Fibroblast of upper back skin (primary cell): ENCODE results near the gene INKA2.
A peak's percentile ranks its signal among the peaks of the same experiment; 100 is the strongest.
"Not testable (repeated sequence)": the region's sequence is repeated elsewhere in the genome, so short reads cannot be mapped to it uniquely, and the experiment has no call there.

Experiments used
- DNase-seq: peaks from one replicate; pipeline ENCODE4 v3.0.0-alpha.2; 2013

INKA2 gene

DNA sequence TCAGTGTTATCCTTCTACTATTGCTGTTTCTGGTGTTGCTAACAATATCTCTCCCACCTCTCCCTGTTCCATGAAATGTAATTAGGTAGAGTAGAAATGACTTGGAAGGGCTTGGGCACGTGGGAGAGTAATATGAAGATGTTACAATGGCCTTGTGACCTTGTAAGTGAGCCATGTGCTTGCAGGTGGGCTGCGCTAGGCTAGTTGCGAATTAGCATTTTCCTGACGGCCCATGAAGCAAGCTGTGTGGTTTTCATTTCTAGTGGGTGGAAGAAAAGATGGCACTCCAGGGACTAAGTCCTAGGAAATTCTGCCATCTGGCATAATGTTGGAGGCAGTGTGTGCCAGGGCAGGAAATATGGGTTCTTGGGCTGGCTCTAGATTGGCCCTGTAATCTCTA, 8.8 kb upstream of the INKA2 start:
- no peak for DNase-seq

DNA sequence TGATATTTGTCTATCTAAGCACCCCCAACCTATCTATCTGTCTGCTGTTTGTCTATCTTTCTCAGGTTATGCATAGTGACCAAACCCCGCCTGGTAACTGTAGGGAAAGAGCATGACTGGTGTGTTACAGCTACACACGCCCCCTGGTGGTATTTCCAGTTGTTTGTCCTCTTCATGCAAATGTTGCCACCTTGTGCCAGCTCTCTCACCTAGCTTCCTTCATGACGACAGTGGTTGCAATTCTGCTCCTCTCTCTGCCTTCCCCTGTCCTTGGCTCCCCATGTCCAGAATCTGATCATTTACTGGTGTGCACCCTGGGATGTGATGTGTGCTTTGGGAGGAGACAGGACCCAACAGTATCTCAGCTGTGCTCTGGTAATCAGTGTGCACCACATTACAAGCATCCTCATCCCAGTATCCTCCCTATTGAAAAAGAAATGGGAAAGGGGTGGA, 8.1 kb upstream of the INKA2 start:
- DNase-seq = peak; percentile 72

DNA sequence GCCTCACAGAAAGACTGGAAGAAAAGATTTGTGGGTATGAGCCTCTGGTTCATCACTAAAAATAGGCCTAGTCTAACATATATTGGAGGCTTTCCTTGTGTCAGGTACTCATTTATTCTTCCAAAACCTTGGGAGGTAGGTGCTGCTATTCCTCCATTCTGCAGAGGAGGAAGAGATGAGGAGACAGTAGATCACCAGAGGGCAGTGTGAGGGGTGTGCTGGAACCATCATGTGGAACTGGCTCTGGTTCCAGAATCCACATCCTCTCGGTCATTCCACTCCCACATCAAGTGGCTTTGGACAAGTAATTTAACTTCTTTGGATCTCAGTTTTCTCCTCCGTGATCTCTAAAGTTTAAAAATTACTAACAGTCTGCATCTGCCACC, 7.4 kb upstream of the INKA2 start:
- DNase-seq = no peak

GRCh38 chr1:111745675-111746613, 6.7 kb upstream of the INKA2 start:
- DNase-seq = no peak

DNA sequence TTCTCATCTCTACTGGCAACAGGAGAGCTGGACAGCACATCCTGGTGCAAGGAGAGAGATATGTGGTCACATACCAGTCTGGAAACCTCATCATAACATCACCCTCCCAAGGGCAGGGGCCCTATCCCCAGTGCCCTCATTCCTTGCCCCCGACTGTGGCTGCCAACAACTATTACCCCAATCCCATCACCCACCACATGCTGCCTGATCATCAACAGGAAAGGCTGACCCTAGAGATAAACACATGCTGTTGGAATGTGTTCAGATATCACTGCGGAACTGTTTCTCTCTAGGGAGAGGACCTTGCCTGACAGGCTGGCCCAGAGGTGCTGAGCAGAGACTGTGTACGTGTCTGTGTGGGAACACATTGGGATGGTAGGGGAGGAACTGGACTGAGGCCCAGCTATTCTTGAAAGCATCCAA, 4.5 kb upstream of the INKA2 start:
- peak; percentile 56 for DNase-seq

DNA sequence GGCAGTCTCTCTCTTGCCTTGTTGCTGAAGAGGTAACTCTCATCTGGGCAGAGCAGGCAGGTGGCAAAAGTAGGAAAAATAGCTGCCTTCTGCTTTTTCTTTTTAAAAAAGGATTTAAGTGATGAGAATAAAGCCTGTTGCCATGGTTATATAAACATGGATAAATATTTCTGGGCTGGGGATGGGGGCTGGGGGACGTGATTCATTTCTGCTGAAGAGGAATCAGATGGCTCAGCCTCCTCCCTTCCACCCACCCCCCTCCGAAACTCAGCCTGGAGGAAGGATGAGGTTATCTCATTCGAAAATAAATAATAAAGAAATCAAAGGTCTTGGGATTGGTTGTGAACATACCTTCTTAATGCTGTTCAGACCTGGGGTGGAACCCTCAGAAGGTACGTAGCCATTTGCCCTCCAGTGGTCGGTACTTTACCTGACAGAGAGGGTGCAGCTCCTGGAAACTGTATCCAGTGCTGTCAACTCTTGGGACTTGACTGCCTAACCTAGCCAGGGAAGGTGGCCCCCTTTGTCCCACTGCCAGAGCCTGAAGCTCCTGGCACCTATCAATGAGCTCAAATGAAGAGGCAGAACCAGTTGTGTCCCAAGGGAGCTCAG, 3.8 kb upstream of the INKA2 start:
- DNase-seq = peak; percentile 48

DNA sequence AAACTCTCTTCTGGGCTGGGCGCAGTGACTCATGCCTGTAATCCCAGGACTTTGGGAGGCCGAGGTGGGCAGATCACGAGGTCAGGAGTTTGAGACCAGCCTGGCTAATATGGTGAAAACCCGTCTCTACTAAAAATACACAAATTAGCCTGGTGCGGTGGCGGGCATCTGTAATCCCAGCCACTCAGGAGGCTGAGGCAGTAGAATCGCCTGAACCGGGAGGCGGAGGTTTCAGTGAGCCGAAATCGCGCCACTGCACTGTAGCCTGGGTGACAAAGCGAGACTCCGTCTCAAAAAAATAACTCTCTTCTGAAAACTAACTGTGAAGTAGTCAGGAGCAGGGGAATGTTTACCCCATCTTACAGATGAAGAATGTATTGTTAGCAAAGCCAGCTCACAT, 3.1 kb upstream of the INKA2 start:
- DNase-seq = not testable (repeated sequence)

- peak; percentile 57 for DNase-seq
These were observed 950 bp upstream of the INKA2 start for GRCh38 chr1:111739925-111740765.

DNA sequence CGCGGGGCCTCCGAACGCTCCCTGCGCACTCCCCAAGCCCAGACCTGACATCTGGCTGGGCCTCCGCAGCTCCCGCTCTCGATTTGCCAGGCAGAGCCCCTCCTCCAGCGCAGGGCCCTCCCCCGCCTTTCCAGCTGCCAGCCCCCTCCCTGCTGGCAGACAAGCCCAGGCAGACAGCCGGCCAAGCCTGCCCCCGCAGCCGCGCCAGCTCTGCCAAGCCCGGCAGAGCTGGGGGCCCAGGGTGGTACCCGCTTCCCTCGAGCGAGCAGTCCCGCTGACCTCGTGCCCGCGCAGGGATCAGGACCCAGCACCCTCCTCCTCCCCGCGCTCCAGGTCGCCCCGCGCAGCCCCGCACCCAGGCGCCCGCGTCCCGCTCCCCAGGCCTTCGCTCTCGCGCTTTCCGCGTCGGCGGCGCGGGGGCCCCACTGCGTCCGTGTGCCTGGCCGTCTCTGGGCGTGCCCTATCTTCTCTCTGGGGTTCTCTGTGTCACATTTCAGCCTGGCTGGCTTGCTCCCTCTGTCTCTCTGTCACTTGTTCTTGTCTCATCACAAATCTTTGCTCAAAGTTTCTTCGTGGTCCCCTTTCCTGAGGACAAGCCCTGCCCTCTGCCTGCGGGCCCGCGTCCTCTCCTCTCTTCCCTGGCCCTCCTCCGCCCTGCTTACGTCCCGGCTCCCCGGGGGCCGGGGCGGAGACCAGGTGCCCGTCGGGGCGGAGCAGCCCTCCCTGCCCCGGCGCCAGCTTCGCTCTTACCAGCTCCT, 580 bp downstream of the INKA2 start:
- DNase-seq = no peak

GRCh38 chr1:111738133-111738435, 1.1 kb downstream of the INKA2 start:
- no peak for DNase-seq

DNA sequence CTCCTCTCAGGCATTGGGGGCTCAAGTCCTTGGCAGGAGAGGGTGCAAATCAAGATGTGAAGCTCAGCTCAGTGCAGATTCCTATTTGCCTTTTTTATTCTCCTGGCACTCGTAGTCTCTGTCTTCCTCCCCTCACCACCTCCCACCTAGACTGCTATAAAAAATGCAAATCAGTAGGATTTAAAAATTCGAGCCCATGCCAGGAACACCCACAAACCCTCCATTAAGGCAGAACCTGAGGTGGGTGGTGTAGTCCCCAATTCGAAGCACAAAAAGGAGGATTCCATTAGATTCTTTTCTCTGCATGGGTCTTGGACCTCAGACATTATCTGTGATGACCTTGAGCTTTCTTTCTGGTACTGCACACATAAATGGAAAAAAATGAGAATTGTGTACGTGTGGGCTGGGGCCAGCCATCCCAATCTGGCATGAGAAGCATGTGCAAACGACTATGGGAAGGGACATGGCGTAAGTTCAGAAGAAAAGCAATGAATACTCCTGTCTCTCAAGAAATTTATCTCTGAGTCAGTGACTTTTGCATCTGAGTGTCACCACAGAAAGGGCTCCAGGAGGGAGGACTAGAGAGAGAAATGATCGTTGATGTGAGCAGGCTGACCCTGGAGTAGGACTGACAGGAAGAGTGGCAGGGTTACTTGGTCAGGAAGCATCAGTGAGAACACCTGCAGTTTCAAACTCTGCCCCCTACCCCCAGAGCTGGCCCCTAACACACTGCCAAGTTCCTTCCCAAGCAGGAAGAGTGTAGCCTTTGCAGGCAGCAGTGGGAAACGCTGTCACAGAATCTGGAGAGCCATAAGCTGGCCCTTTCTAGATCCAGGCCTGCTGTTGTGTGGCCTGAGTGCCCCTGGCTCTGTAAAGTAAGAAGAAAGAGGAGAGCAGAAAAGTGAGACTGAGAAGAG, 1.7 kb downstream of the INKA2 start:
- DNase-seq = peak; percentile 34

DNA sequence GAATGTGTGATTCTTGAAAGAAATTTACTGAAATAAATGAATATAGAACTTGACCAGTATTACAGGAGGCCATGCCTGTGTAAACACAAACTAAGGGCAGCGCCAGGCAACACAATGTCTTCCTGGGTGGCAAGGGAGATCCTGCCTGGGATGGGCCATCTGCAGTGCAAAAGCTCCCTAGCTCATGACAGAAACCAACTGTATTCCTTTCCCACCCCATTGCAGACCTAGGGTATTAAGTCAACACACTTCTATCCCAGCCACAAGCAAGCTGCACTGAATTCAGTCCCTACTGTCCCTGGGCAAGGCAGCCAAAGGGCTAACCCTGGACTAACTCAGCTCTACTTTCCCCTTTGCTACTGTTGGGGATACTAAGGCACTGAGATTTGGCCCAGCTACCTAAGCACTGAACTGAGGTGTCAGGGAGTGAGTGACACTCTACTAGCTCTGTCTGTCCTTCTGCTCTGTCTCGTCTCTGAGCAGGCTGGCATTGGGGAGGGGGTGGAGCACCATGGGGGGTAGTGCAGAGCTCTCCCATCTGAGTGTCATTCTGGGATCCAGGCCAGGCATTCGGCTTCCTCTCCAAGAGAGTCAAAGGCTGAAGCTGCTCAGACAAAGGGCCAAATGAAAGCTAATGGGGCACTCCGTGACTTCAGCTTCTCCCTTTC, 2.5 kb downstream of the INKA2 start:
- DNase-seq = peak; percentile 60

GRCh38 chr1:111735858-111736544, 3.2 kb downstream of the INKA2 start:
- DNase-seq = peak; percentile 41

- DNase-seq = peak; percentile 64
These were observed 3.9 kb downstream of the INKA2 start for GRCh38 chr1:111735321-111735720.

DNA sequence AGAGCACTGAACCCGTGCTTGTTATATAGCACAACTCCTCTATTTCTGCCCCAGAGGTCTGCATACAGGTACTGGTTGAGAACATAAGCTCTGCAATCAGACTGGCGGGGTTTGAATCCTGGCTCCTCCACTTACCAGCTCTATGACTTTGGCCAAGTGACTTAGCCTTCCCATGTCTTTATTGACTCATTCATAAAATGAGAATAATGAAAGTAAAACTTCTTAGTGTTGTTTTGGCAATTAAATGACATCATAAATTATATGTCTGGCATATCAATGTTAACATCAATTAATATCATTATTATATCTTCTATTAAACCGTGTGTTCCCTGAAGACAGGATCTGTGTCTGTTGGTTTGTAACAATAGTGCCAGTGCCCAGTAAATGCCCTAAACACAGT, 4.3 kb downstream of the INKA2 start:
- no peak for DNase-seq

GRCh38 chr1:111734426-111734825, 4.8 kb downstream of the INKA2 start:
- no peak for DNase-seq

- DNase-seq = no peak
These were observed 5.2 kb downstream of the INKA2 start for GRCh38 chr1:111733992-111734341.

GRCh38 chr1:111733183-111733991, 5.8 kb downstream of the INKA2 start:
- DNase-seq = peak; percentile 78

DNA sequence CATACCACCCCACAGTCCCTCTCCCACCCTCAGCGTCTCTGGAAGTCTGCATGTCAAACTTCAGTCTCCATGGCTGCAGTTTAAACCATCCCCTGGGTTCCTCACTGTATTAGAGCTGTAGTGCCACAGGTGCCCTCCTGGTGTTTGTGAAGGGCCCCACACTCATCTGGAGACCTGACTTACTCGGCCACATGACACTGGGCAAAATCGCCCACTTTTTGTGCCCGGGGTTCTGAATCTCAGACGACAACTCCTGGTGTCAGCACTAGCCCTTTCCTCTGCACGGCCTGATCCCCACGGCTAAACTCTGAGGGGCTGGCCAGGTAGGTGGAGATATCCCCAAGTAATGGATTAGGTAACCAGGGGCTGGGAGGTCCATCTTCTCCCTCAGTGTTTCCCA, 6.5 kb downstream of the INKA2 start:
- DNase-seq = no peak

DNA sequence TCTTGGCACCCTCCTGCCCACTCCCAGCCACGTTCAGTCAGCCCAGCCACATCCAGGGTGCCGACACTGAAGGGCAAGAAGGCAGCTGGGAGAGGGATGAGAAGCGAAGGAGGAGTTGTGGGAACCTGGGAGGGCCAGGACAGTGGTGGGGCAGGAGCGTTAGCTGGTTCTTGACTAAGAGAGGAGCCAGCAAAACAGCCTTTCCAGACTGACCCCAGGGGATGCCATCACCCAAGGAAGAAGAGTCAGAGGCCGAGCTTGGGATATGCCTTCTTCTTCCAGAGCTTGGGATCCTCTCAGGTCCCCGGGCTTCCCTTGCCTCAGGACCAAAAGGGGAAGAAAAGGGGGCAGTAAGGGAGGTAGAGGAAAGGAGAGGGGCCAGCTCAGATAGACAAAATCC, 7.2 kb downstream of the INKA2 start:
- DNase-seq = no peak
